Epidermal melanocyte (primary cell): Measurements from ENCODE around the gene NR5A2.

ENCODE experiments used
- DNase-seq: peaks from one replicate; pipeline ENCODE4 v3.0.0; 2011; ENCODE audit warnings: low spot score; ENCODE audit not compliant: insufficient read length

The NR5A2 gene

GRCh38 chr1:200194477-200194876 lies 167.0 kb downstream of the NR5A2 start:
- DNase-seq, result no peak

DNA sequence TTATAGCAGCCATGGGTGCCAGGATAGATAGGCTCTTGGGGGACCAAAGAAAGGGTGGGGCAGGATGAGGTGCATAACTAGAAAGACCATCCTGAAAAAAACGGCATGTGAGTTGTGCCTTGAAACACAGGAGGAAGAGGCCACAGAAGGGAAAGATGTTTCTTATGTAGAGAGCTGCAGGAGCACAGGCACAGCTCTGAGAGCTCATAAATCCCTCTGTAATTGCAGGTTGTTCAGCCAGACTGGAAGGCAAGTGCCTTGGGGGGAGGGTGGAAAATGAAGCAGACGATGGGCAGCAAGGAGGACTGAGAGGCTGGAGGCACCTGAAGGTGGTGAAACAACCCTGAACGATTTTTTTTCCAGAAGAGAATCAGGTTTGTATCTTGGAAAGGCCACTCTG lies 170.7 kb downstream of the NR5A2 start:
- no peak for DNase-seq

DNA sequence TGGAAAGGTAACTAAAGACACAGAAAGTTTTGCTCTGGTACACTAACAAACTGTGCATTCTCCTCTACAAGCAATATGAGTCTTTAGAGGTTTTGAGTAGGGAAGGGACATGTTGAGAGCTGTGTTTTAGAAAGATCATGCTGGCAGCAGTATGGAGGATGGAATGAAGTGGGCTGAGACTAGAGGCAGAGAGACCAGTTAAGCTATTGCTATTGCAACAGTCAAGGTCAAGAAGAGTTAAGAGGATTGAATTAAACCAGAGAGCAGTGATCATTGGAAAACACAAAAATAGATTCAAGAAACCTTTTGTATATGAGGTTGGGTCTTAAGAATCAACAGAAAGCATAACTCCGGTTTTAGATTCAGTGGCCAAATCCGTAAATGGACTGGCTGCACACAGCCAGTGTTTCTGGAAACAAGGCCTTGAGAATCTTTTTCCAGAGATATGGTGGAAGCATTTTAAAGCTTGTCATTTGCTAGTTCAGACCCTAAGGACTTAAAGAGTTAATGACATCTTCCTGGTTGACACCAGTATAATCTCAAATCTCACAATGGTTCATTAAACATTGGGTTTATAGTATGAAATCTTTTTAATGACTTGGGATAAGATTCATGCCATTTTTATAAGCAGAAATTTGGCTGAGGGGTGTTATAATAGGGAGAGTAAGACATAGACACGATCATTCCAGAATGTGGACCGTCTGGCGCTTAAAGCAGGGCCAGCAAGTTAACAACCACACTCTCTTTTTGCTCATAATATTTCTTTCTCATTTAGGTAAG lies 177.9 kb downstream of the NR5A2 start:
- DNase-seq, result no peak

DNA sequence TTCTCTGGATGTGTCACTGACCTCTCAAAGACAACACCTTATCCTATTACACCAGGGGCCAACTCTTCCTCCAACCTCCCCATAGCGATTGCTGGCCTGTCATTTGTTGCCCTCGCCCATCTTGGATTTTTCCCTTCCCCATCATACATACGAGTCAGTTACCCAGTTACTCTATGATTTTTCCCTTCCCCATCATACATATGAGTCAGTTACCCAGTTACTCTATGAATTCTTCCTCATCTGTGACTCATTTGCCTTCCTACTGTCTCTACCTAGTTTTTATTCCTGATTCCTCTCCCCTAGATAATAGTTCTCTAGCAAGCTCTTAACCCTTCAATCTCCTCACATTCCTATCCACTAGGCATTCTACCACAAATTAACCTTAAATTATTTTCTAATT lies 178.8 kb downstream of the NR5A2 start:
- DNase-seq, result no peak

DNA sequence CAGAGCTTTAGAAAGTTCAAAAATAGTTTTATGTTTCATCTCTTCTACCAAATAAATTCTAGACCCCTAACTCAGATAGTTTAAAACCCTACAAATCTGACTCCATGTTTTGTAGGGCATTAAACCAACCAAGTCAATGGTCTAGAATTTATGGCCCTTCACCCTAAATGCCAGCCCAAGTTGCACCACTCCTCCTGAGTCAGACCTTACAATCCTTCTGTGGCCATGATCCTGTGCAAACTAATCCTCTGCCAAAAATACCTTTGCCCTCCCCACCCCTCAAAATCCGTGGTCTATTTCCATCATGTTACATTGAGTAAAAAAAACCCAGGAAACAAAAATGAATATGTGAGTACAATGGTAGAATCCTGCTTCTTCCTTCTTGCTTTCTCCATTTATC lies 179.3 kb downstream of the NR5A2 start:
- DNase-seq, result no peak

- DNase-seq, result no peak
These were observed 180.2 kb downstream of the NR5A2 start for GRCh38 chr1:200207711-200208126.

DNA sequence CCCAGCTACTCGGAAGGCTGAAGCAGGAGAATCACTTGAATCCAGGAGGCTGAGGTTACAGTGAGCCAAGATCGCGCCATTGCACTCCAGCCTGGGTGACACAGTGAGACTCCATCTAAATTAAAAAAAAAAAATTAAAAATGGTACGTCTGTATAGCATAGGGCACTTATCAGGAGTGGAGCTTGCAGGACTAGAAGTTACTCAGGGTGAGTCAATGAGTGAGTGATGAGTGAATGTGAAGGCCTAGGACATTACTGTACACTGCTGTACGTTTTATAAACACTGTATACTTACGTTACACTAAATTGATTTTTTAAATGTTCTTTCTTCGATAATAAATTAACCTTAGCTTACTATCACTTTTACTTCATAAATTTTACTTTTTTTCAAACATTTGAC lies 183.6 kb downstream of the NR5A2 start:
- no peak for DNase-seq

DNA sequence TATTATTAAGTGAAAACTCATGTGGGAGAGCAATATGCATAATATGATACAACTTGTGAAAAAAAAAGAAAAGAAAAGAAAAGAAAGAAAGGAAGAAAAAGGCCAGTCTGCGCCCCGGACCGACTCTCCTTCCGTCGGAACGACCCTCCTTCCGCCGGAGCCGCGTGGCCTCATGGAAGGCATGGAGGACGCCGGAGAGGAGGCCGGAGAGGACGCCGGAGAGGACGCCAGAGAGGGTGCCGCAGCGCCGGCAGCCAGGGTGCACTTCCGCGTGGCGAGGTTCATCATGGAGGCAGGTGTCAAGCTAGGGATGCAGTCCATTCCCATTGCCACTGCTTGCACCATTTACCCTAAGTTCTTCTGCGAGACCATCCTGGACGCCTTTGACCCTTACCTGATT lies 185.9 kb downstream of the NR5A2 start:
- DNase-seq, result no peak

- no peak for DNase-seq
These were observed 186.4 kb downstream of the NR5A2 start for GRCh38 chr1:200213921-200214320.

- DNase-seq, result no peak
These were observed 187.8 kb downstream of the NR5A2 start for GRCh38 chr1:200215350-200215749.

DNA sequence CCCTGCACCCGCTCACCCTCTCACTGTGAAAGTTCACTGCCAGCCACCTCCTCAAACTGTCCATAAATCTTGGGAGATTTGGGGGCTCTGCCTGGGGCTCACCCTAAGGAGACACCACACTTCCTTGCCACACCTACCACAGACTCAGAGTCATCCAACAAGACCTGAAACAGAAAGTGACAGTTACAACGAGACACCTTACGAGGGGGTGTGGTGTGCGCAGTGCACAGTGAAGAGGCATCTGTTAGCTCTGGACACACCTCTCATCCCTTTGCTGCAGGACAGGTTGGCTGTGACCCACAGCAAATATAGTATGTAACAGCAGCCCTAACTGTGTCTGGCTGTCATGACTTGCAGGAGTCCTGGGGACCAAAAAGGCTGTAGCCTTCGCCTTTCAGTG lies 190.2 kb downstream of the NR5A2 start:
- no peak for DNase-seq

DNA sequence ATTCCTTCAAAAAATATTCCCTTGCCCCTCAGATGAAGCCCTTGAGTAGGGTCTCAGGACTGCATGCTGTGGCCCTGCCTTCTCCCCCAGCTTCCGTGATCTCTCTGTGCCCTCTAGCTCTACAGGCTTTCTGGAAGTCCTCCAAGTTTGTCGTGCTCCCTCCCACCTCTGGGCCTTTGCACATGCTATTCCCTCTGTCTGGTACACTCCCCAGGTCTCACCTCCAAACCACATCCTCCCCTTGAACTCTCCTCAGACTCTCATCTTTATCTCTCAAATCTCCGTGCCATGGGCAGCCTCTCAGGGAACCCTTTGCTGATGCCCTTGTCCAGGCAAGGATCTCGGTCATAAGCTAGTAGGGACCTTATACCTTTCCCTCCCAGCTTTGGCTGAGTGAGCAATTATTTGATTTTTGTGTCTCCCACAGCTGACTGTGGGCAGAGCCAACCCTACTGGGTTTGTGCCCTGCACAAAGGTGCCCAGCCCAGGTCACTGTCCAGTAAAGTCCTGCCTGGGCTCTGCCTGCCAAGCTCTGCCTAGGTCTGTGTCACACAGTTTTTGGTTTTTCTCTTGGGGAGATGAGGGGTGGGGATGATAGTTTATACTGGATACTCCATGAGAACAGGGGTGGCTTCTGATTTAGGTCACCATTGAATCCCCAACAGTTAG lies 194.2 kb downstream of the NR5A2 start:
- DNase-seq, result no peak

DNA sequence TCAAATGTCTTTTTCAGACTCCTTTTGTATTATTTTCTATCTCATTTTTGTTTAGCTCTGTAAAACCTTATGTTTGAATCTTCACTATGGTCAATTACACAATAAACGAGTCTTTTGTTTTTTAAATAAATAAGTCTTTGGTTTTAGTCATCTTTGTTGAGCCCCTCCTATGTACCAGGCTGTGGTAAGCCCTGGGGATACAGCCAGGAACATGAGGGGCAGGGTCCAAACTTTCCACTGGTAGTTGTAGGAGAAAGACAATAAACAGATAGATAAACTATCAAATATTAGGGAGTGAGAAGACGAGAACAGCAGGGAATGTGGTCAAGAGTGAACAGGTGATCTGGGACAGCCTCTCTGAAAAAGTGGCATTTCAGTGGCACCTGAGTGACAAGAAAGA lies 195.7 kb downstream of the NR5A2 start:
- DNase-seq, result no peak

DNA sequence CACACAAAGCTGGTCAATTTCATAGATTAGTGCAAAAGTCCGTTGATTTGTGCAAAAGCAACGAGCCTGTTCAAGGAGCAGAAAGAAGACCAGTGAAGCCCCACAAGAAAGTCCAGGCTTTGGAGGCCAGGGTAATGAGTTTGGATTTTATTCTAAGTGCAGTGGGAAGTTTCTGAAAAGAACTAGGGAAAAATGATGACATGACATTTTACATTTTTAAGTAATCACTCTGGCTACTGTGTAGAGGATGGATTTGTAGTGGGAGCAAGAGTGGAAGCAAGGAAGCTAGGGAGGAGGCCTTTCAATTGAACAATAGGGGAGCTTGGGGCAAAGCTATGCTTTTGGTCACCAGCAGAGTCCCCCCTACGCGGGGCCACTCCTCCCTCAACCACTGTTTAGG lies 196.1 kb downstream of the NR5A2 start:
- no peak for DNase-seq

GRCh38 chr1:200224315-200224714 lies 196.8 kb downstream of the NR5A2 start:
- no peak for DNase-seq

GRCh38 chr1:200226268-200226968 lies 198.9 kb downstream of the NR5A2 start:
- DNase-seq, result no peak

DNA sequence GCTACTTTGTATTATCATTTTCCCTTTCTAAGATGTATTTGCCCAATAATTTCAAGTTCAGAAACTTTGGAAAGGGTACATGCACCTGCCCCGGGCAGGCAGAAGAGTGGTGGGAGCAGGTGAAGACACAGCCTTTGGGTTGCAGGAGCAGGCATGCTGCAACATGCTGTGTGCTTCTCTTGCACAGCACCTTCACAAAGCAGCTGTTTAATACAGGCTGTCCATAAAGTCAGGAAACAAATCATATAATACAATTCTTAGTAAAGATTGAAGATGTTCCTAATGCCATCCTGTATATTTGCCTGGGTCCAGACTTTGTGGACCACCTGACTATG lies 199.4 kb downstream of the NR5A2 start:
- DNase-seq, result no peak
